Stimulated activated CD4-positive, alpha-beta T cell treated with anti-CD3 and anti-CD28 coated beads, Interleukin-2, amount 100 ng/mL, for 48 hours (primary cell): ENCODE results near the gene MINDY4.

Experiments
- DNase-seq, 2 donors: peaks; one replicate each; pipeline ENCODE4 v3.0.0-alpha.2; 2020

The MINDY4 gene

DNA sequence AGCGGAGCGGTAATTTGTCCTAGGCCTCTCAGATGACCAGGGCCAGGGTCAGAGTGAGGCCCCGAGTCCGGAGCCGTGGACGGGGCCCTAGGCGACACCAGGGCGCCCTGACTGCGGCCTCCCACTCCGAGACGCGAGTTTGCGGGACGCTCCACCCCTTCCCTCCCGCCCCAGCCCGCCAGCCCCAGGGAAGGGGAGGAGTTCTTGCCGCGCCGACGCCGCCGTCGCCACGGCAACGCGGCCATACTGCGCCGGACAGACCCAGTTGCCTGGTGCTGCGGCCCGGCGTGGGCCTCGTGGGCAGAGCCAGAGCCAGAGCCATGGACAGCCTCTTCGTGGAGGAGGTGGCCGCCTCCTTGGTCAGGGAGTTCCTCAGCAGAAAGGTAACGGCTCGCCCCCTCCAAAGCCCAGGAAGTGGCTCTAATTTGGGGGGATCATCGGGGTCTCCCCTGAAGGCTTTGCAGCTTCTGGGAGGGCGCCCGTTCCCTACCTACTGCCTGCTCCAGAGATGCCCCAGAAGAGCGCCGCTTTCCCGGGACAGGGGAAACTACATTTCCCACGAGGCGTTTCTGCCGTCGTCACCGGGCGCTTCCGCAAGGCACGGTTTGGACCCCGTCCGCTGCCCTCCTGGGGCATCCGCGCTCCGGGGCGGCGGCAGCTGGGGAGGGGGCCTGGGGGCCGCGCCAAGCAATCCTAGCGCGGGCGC, at the start of gene MINDY4:
TSS of gene MINDY4 (plus strand) at position 244 of the 706 bp plus-strand sequence. CDS start at position 321, 77 bp downstream.
- peak; percentile 66 for DNase-seq

DNA sequence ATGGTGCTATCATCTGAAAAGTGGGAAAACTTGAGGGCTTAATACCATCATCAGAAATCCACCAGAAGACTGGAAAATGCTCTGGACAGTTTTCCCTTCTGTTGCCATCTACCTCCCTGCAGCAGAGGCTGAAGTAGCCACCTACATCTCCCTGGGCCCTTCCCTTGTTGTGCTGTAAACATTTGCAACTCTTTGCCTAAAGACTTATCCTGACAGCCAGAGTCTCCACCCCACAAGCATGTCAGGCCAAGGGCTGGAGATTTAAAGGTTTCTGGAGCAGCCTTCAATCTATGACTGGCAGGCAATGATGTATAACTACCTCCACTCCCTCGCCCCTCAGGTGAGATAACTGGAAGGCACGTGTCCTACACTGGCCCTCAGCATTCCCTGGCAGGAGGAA, 49.0 kb upstream of the MINDY4 start:
- no peak for DNase-seq

DNA sequence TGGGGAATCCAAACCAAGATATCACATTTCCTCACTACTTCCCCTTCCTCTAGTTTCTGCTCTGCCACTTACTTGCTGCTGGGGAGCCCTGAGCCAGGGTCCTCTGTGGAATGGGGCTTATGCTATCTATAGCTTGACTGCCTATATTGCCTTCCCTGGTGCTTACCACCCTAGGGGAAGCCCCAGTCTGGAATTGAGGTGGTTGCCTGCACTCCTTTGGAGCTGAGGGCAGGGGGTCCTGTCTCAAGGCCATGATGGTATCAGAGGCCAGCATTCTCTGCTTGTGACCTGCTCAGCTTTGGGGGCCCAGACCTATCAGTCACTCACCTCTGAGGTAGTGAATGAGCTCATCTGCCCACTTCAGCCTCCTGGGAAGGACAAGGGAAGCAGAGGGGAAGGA, 48.5 kb upstream of the MINDY4 start:
- DNase-seq = no peak

DNA sequence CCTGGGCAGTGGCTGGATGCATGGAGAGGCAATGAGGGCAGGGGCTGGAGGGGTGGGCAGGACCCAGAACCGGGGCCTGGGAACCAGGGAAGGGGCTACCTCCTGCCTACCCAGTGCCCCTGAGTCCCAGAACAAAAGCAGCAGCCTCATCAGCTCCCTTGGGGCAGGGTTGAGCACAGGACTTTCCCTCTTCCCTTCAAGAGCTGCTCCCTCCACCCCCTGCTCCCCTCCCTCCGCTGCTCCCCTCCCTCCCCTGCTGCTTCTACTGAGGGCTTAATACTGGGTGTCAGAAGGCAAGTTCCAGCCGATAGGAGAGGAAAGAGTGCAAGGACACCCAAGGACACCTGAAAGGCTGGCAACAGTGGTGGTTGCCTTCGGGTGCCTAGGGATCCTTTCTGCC, 47.4 kb upstream of the MINDY4 start:
- no peak for DNase-seq

GRCh38 chr7:30726296-30727006, 44.8 kb upstream of the MINDY4 start:
- no peak for DNase-seq

DNA sequence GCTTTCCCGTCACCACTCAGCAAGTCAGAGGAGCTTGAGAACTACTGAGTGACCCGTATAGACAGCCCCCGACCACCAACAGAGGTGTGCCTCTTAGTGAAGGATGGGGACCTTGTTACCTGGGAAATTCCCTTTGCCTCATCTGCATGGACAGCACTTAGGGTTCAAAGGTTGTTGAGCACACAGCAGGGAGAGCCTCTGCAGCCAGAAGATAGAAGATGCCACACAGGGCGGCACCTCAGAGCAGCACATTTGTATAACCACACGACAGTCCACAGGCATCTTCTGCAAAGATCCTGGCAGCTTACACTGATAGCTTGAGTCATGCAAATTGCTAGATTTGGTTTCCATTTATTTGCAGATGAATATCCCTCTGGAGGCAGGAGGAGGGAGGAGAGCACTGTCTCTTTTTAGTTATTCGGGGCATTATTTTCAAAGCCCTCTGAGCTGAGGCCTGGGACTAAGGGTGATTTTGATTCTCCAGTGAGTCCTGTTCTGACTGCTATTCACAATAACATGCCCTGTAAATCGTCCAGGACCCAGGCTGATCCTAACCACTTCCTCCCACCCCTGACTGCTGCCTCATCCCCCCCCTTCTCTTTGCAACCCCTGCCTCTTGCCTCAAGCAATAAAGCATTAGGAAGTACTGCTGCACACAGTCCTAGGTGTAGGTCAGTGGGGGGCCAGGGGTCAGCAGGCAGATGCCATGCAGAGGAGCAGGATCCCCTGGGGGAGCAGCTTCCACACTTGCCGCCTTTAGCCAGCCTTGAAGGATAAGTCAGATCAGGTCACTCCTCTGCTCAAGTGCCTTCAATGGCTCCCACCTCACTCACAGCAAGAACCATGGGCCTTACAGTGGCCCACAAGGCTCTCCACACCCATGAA, 43.9 kb upstream of the MINDY4 start:
- DNase-seq = peak in 1 of 2 donors; percentile 20

- no peak for DNase-seq
Measured at GRCh38 chr7:30728591-30729100, 42.6 kb upstream of the MINDY4 start.

GRCh38 chr7:30729642-30730041, 41.6 kb upstream of the MINDY4 start:
- DNase-seq = no peak

DNA sequence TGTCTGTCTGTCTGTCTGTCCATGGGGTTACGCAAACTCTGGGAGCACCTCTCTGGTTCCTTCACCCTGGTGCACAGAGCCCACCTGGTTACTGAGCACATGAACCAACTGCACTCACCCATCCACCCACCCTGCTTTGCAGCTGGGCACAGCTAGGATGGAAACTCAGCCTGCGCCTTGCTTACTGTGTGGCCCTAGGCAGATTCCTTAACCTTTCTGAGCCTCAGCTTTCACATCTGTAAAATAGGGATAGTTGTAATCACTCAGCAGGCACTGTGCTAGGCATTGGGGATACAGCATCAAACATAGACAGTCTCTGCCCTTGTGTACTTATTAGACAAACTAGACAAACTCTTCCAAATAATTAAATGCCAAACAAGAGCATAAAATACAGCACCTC, 41.1 kb upstream of the MINDY4 start:
- DNase-seq = no peak

GRCh38 chr7:30730996-30731395, 40.2 kb upstream of the MINDY4 start:
- DNase-seq = no peak

- no peak for DNase-seq
Measured at GRCh38 chr7:30731581-30731980, 39.6 kb upstream of the MINDY4 start.

- no peak for DNase-seq
Measured at GRCh38 chr7:30732606-30733005, 38.6 kb upstream of the MINDY4 start.

- DNase-seq = no peak
Measured at GRCh38 chr7:30733216-30733615, 38.0 kb upstream of the MINDY4 start.

DNA sequence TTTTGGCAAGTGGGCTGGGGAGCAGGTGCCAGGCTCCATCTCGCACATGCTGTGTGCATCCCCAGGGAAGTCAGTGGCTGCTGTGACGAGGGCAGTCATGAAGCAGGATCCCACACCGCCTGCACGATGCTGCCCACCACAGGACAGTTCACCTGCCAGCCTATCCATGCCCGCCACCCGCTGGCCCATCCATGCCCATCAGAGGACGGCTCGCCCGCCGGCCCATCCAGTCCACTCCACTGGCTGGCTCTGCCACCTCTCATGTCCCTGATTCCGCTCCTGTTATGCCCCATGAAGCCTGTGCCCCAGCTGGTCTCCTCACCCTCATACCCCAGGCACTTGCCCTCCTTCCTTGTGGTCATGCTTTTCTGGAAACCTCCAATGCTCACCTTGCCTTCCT, 37.5 kb upstream of the MINDY4 start:
- no peak for DNase-seq

DNA sequence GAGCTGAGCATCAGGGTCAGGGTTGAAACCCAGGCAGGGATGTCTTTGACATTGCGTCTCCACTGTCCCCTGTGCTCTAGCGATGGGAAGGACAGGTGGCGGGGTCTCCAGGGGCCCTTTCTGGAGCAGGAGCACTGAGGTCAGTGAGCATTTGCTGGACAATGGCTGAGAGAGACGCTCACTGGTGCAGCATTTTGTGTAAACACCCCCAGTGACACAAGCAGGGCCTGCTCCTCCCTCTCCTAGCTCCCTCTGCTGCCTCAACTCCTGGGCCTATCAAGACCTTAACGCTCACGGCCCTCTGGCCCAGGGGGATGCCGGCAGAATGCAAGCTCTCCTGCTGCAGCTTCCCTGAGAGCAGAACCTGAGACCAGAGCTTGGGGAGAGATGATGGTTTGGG, 36.7 kb upstream of the MINDY4 start:
- no peak for DNase-seq

GRCh38 chr7:30735631-30736030, 35.6 kb upstream of the MINDY4 start:
- DNase-seq = no peak

DNA sequence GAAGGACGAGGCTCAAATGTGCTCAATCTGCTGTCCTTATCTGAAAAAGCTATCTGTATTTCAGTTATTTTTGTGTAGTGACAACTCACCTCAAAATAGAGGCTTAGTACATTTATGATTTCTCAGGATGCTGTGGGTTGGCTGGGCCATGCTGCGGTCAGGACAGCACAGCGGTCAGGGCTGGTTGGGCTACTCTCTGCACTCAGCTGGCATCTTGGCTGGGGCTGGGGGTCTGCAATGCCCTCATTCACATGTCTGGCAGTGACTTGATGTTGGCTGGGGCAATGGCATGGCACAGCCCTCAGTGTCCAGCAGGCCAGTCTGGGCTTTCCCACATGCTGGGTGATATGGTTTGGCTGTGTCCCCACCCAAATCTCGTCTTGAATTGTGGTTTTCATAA, 34.9 kb upstream of the MINDY4 start:
- no peak for DNase-seq

DNA sequence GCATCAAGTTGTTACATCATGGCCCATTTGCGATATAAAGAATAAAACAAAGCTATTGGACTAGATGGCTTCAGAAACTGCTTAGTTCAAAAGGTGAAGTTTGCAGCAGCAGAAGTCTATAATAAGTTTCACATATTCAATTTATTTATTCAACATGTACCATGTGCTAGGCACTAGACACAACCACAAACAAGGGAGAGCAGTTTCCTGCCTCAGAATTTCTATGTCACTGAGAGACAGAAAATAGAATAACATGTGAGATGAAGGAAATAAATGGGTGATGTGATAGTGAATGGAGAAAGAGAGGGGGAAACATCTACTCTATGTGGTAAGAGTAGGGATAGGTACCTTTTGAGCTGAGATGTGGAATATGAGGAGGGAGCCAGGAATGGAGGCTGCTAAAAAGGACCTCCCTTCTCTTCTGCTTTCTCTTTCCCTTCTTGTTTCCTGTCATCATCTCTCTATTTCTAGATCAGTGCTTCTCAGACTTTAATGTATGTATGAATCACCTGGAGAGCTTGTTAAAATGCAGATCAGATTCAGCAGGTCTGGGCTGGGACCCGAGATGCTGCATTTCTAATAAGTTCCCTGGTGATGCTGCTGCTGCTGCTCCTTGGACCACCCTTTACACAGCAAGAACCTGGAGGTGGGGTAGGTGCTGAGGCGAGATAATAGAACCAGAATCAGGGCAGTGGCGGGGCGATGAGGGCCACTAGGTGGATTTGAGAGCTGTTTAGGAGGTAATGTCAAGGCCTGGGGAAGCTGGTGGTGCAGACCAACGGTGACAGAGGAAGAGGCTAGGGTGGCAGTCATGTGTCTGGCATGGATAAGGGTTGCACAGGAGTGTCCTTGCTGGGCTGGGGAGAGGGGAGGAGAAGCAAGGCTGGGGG, 32.9 kb upstream of the MINDY4 start:
- DNase-seq = no peak

GRCh38 chr7:30739691-30740090, 31.5 kb upstream of the MINDY4 start:
- DNase-seq = no peak

DNA sequence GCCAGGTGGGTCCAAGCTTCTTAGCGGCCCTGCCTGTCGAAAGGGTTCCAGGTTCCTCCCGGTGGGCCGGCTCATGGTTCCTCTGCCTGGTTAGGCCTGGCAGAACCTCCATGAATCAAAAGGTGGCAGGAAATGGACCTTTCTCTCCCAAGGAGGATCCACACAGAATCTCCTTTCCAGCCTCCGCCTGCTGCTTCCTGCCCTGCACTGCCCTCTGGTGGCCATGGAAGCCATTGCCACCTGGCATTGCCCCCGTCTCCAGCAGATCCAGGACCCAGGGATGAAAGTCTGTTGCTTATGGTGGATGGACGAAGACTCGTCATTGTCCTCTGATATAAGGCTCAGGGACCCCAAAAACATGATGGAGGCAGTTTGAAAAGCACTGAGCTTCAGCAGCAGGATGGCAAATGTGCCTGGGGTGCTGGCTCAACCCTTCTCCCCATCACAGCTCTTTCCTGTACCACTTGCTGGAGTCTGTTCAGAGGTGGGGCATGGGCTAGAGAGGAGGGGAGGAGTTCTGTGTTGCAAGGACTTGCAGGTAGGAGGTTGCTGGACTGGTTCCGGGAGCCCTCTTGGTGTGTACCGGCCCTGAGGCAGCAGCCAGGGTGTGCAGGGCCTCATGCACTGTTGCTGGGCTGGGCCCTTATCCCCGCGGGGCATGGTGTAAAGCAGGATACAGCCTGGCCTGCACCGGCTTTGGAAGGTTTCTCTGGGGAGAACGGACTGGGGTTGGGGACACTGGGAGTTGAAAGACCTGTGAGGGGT, 30.6 kb upstream of the MINDY4 start:
- peak; percentile 78 to 81 for DNase-seq

GRCh38 chr7:30741289-30741688, 29.9 kb upstream of the MINDY4 start:
- DNase-seq = no peak
